ENCODE measurements around the gene THSD4.

The THSD4 gene

GRCh38 chr15:71291723-71292122 lies 176.5 kb downstream of the THSD4 start:
- no peak for DNase-seq (ENCODE audit: low read depth)
- TF ChIP-seq CTCF (conservative IDR thresholded peaks at IDR 0.05; ENCODE audit: control insufficient read depth, insufficient read depth, low read depth, low read length) = no peak
- H3K4me3 ChIP-seq (ENCODE audit: control insufficient read depth, low read depth, low read length) = no peak overlapping the region

- no peak overlapping the region for H3K4me3 ChIP-seq (ENCODE audit: control insufficient read depth, low read depth, low read length)
- no peak for DNase-seq (ENCODE audit: low read depth)
- TF ChIP-seq CTCF (conservative IDR thresholded peaks at IDR 0.05; ENCODE audit: control insufficient read depth, insufficient read depth, low read depth, low read length) = no peak
Observed at GRCh38 chr15:71293723-71294122, 178.5 kb downstream of the THSD4 start.

GRCh38 chr15:71294251-71294910 lies 179.1 kb downstream of the THSD4 start:
- no peak for TF ChIP-seq CTCF (conservative IDR thresholded peaks at IDR 0.05; ENCODE audit: control insufficient read depth, insufficient read depth, low read depth, low read length)
- H3K4me3 ChIP-seq (ENCODE audit: control insufficient read depth, low read depth, low read length) = no peak overlapping the region
- no peak for DNase-seq (ENCODE audit: low read depth)

- peak; percentile 100 for DNase-seq (ENCODE audit: low read depth)
- no peak for TF ChIP-seq CTCF (conservative IDR thresholded peaks at IDR 0.05; ENCODE audit: control insufficient read depth, insufficient read depth, low read depth, low read length)
- H3K4me3 ChIP-seq (ENCODE audit: control insufficient read depth, low read depth, low read length) = no peak overlapping the region
Observed at GRCh38 chr15:71294911-71295602, 179.8 kb downstream of the THSD4 start.

- TF ChIP-seq CTCF (conservative IDR thresholded peaks at IDR 0.05; ENCODE audit: control insufficient read depth, insufficient read depth, low read depth, low read length) = no peak
- peak; percentile 98 for DNase-seq (ENCODE audit: low read depth)
- H3K4me3 ChIP-seq (ENCODE audit: control insufficient read depth, low read depth, low read length) = no peak overlapping the region
Observed at GRCh38 chr15:71295603-71296314, 180.5 kb downstream of the THSD4 start.

GRCh38 chr15:71296315-71296679 lies 181.0 kb downstream of the THSD4 start:
- H3K4me3 ChIP-seq (ENCODE audit: control insufficient read depth, low read depth, low read length) = no peak overlapping the region
- no peak for TF ChIP-seq CTCF (conservative IDR thresholded peaks at IDR 0.05; ENCODE audit: control insufficient read depth, insufficient read depth, low read depth, low read length)
- no peak for DNase-seq (ENCODE audit: low read depth)
